Stimulated activated CD8-positive, alpha-beta memory T cell treated with anti-CD3 and anti-CD28 coated beads, Interleukin-12 subunit alpha, Interleukin-12 subunit beta, amount 100 ng/mL, for 1 hour (primary cell): Measurements from ENCODE around the gene CCL15.
"Not testable (repeated sequence)": the region's sequence is repeated elsewhere in the genome, so short reads cannot be mapped to it uniquely, and the experiment has no call there.

Experiments
- DNase-seq: peaks from one replicate; pipeline ENCODE4 v3.0.0-alpha.2; 2020; ENCODE audit warnings: low read depth

The CCL15 gene

DNA sequence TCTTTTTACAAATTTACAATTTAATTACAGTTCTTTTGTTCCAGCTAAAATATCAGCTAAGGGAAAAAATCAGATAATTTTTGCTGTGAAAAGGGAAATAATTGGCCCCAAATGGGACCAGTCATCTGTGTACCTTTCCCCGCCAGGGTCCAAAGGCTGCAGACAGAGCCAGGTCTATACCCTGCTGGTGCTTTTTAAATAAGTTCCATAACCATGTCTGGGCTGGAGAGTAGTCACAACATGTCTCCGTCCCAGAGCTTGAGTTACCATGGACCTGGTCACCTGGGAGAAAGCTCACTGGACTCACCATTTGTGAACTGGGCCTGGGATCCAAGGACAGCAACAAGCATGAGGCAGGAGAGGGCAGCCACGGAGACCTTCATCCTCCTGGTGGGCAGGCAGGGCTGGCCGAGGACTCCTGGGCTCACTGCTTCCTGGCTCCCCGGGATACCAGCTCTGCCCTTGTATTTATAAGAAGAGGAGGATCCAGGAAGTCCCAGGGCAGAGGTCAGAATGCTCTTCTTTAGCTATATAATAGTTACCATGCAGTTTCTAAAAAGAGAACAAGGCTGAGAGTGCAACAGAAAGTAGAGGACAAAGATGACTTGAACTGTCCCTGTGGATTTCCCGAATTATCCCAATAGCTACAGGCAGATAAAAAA is at the start of gene CCL15:
CCL15 (minus strand) TSS at position 444 of the 662 bp plus-strand sequence; CDS start at position 383, 61 bp downstream.
- no peak for DNase-seq

DNA sequence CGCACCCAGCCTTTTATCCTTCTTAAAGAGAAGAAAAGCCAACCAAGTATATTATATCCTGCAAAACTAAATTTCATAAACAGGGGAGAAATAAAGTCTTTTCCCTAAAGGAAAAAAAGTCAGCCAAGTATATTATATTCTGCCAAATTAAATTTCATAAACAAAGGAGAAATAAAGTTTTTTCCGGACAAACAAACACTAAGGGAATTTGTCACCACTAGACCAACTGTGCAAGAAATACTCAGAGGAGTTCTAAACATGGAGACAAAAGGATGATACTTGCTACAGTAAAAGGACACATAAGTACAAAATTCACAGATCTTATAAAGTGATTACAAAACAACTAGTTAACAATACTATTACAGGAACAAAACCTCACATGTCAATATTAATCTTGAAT is 48.3 kb upstream of the CCL15 start:
- no peak for DNase-seq

DNA sequence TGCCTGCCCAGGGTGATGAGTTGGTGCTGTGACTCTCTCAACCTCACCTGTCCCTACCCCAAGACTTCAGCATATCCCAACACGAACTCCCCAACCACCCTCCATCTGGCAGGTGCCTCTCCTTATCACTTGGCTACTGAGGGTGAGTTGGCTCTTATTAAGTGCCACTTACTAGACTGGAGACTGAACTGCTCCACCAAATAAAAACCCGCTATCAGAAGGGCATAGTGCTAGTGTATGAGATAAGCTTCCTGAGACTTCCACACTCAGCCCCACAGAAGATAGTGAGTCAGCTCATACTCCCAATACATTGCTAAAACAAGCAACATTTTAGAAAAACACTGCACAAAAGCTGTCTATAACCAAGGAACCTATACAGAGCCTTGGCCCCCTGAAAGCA is 46.7 kb upstream of the CCL15 start:
- DNase-seq: no peak

- DNase-seq: no peak
These were observed 34.9 kb upstream of the CCL15 start for GRCh38 chr17:36036235-36036634.

- DNase-seq: no peak
These were observed 32.8 kb upstream of the CCL15 start for GRCh38 chr17:36034127-36034526.

DNA sequence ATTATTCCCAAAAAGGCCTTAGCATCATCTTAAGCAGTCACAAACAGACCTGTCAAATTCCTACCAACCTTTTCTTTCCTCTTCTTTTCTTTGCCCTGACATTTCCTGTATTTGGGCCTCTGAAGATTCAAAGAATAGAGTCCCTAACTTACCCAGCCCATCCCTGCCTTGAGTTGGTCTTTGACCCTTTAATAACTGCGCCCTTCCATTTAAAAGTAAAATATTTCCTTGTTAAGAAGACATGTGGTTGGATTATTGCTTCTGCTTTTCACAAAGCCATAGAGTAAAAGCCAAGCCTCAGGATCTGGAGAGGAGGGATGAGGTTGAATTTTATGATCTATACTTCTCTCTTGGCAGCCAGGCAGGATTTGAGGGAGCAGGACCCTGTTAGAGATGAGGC is 29.6 kb upstream of the CCL15 start:
- DNase-seq: no peak

DNA sequence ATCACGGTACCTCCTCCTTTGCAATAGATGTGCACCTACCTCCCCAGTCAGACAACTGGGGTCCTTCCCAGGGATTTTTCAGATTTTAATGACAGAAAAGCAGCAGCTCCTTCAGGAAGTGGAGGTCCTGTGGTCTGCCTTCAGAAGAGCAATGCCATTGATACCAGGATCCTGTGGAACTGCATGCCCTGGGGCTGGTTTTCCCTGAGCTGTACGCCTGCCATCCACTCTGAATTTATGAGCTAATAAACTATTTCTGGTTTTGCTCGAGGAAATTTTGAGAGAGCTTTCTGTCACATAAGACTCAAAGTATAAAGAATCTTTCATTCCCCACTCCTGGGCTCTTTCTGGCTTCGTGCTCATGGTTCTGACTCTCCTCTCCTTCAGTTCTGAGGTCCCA is 26.4 kb upstream of the CCL15 start:
- DNase-seq: no peak

DNA sequence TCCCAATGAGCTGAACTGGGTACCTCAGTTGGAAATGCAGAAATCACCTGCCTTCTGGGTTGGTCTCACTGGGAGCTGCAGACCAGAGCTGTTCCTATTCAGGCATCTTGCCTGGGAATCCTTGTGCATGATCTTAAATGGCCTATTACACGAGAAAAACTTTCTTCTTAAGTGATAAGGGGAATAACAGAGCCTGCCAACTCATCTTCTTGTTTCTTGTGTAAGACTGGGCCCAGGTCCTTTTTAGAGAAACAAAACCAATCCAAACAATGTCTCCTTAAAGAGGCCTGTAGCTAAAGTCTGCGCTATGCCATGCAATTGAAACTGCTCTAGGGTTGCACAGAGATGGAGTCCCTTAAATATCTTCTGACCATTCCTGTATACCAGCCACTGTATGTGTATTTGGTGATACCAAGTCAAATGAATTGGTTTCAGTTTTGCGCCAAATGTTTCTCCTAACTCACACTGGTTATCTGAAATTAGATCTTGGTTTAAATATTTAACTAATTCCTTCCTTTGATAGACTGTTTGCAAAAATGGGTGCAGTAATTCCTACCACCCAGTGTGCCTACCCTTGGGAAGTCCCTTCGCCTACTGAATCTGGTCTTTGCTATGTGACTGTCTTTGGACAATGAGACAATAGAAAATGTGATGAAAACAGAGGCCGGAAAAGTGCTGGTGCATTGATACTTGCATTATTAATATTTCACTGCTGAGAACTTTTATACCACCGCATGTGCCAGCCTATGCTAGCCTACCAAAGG is 22.9 kb upstream of the CCL15 start:
- DNase-seq: no peak

- no peak for DNase-seq
These were observed 18.1 kb upstream of the CCL15 start for GRCh38 chr17:36019423-36019822.

DNA sequence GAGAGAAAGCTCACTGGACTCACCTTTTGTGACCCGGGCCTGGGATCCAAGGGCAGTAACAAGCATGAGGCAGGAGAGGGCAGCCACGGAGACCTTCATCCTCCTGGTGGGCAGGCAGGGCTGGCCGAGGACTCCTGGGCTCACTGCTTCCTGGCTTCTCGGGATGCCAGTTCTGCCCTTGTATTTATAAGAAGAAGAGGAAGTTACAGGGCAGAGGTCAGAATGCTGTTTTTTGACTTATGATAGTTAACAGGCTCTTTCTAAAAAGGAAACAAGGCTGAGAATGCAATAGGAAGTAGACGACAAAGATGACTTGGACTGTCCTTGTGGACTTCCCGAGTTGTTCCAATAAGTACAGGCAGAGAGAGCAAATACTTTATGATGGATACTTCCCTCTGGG is 16.4 kb upstream of the CCL15 start, which contains the start of gene CCL23:
CCL23 (minus strand) TSS at position 174 of the 400 bp plus-strand sequence; CDS start at position 99, 75 bp downstream.
- no peak for DNase-seq

- DNase-seq: no peak
These were observed 15.2 kb upstream of the CCL15 start for GRCh38 chr17:36016555-36016954.

DNA sequence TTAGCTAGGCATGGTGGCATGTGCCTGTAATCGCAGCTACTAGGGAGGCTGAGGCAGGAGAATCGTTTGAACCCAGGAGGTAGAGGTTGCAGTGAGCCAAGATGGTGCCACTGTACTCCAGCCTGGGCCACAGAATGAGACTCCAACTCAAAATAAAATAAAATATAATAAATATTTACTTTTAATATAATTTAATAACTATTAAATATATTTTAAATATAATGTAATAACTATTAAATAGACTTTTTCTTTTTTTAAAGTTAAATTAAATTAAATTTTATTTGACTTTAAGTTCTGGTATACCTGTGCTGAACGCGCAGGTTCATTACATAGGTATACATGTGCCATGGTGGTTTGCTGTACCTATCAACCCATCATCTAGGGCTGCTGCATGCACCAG is 14.5 kb upstream of the CCL15 start:
- DNase-seq: not testable (repeated sequence)

- no peak for DNase-seq
These were observed 13.6 kb upstream of the CCL15 start for GRCh38 chr17:36014946-36015345.

DNA sequence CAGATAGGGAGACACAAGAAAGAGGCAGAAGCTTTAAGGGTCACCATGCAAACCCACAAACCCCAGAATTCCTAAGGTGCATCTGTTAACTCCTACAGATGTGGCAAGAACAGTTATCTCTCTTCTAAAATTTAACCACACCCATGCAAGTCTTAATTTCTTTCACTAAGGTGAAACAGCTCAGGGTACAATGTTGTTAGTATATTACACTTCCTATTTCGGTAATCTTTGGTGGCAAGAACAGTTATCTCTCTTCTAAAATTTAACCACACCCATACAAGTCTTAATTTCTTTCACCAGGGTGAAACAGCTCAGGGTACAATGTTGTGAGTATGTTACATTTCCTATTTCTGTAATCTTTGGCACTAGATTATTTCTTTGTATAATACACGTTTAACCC is 9.8 kb upstream of the CCL15 start:
- no peak for DNase-seq

DNA sequence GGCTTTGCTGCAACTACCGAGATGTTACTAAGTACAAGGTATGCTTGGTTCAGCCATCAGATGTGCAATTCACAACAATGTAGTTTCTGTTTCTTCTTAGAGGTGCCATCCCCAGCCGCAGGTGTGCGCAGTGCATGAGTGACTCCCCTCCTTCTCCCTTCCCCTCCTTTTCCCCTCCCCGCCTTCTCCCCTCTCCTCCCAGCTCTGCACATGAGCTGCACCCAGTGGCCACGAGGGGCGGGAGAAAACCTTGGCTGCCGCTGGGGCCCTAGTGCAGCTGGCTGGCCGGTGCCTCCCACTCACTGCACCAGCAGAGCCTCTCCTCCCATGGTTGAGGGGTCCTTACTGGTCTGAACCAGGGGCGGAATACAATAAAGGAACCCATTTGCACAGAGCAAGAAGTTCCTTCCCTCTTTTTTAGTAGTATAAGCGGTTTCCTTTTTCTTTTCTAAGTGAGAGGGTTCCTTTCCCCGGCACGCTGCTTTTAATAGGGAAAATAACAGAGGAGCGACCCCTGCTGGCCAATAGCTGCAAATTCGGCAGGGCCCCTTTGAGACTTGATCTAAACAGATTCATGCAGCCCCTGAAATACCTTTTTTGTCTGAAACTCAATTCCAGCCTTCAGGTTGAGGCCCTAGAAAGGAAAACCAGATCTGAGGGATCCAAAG is 7.8 kb upstream of the CCL15 start:
- DNase-seq: no peak

GRCh38 chr17:36004594-36005108 is 3.3 kb upstream of the CCL15 start:
- DNase-seq: no peak

DNA sequence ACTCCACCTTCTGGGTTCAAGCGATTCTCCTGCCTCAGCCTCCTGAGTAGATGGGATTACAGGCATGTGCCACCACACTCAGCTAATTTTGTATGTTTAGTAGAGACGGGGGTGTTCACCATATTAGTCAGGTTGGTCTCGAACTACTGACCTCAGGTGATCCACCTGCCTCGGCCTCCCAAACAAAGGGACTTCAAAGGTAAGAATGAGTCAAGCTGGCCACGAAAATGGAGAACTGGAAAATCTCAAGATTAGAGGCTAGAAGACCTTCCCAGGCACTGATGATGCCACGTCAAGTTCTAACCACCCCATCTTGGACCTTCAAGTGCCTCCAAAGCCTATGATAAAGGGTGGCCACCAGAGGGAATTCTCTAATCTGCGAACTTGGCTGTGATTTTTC is 1.3 kb upstream of the CCL15 start:
- DNase-seq: no peak

GRCh38 chr17:36001862-36002603 is 680 bp upstream of the CCL15 start:
- DNase-seq: no peak

DNA sequence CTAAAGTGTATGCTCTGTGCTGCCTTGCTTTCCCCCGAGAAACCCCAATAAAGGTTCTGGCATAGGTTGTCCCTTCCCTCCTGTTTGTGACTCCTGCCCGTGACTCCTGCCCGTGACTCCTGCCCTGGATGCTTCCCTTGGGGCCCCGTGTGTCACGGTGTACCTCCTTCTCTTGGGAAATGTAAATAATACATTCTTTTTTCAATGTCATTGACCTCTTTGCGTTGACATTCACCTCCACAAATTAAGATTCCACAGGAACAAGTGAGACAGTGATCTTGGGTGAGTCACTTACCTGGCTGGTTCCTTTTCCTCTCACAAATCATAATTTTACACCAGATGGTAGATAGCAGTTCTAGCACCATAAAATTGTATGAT is 632 bp downstream of the CCL15 start:
- DNase-seq: no peak

GRCh38 chr17:35998756-35999155 is 2.6 kb downstream of the CCL15 start:
- DNase-seq: no peak

GRCh38 chr17:35998018-35998545 is 3.3 kb downstream of the CCL15 start:
- DNase-seq: no peak

DNA sequence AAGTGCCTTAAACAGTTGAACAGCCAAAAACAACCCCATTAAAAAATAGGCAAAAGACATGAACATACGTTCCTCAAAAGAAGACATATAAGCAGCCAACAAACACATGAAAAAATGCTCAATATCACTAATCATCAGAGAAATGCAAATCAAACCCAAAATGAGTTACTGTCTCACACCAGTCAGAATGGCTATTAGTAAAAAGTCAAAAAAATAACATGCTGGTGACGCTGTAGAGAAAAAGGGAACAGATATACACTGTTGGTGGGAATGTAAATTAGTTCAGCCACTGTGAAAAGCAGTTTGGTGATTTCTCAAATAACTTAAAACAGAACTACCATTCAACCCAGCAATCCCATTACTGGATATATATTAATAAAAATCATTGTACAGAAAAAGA is 6.0 kb downstream of the CCL15 start:
- not testable (repeated sequence) for DNase-seq
